ENCODE measurements around the gene BOLA3. TPM values are rescaled to one million over a fixed set of nuclear protein-coding genes. Genes with fewer than 3 reads are reported as not detected.

Gene BOLA3
- total and polyA plus RNA-seq, 2 donors (not counting 1 experiment from before 2014, with no cell fraction given): 6.5 to 8.5 TPM

DNA sequence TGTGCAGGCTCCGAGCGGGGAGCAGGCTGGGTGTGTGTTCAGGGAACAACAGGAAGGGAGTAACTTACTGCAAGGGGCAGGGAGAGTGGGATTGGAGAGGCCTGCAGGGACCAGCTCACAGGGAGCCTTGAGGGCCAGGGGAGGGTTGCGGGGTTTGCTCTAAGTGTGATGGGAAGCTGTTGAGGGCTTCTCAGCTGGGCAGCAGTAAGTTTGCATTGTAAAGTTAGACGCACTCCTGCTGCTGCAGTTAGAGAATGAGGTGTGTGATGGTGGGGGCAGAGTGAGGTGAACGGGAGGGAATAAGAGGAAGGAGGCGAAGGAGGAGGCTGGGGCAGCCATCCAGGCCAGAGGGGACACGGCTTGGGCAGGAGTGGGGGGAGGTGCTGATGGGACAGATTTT is 53.4 kb downstream of the BOLA3 start:
- Histone ChIP-seq H3K4me2 (replicated peaks; ENCODE audit: low read depth, low read length, poor library complexity, severe bottlenecking) (no peak overlapping the region), H4K20me1 (ENCODE audit: control insufficient read depth, insufficient read depth, low read length, poor library complexity, severe bottlenecking) (no peaks in the 10 kb centered on the region), H3K27ac (ENCODE audit: low read length in 2 of 2) (no peak overlapping the region), H3K4me1 (ENCODE audit: control insufficient read depth in 2 of 2, insufficient read depth in 2 of 2, low read length in 2 of 2) (no peaks in the 10 kb centered on the region), H3K79me2 (ENCODE audit: control insufficient read depth, insufficient read depth, low read length) (no peaks in the 10 kb centered on the region), H3K9ac (ENCODE audit: low read length) (no peak overlapping the region), H2AFZ (ENCODE audit: insufficient read depth, low read depth, low read length, poor library complexity, severe bottlenecking) (no peak overlapping the region), H3K4me3 (ENCODE audit: control extremely low read depth in 1 of 5, extremely low read depth in 1 of 5, insufficient read depth in 1 of 5, low read depth in 2 of 5, low read length in 4 of 5) (no peak overlapping the region), H3K9me3 (ENCODE audit: control extremely low read depth in 1 of 3, control insufficient read depth in 2 of 3, insufficient read depth in 1 of 3, low read length in 2 of 3) (no peaks in the 10 kb centered on the region), H3K27me3 (replicated peaks in 1 of 4; ENCODE audit: control extremely low read depth in 1 of 4, control insufficient read depth in 3 of 4, insufficient read depth in 4 of 4, low read length in 3 of 4) (no peaks in the 10 kb centered on the region), H3K36me3 (replicated peaks in 1 of 2; ENCODE audit: control extremely low read depth in 1 of 2, control insufficient read depth in 1 of 2, extremely low read depth in 1 of 2, insufficient read depth in 2 of 2, low read length in 1 of 2) (peaks cover 1 to 70% of the 10 kb centered on the region in 2 experiments)
- WGBS (ENCODE audit: insufficient coverage): 97% methylated on average over 7 of the region's 7 CpGs
- H3K4me1 Mint-ChIP-seq: no peaks in the 10 kb centered on the region
- no peak overlapping the region for H3K27ac Mint-ChIP-seq
- no peak overlapping the region for H3K4me3 Mint-ChIP-seq
- ChIA-PET CTCF (no interaction called here), POLR2A (no interaction called here)
- intact Hi-C loops (cut with micrococcal nuclease): no loop called here
- no peaks in the 10 kb centered on the region for H3K27me3 Mint-ChIP-seq
- TF ChIP-seq, protein P1, sequence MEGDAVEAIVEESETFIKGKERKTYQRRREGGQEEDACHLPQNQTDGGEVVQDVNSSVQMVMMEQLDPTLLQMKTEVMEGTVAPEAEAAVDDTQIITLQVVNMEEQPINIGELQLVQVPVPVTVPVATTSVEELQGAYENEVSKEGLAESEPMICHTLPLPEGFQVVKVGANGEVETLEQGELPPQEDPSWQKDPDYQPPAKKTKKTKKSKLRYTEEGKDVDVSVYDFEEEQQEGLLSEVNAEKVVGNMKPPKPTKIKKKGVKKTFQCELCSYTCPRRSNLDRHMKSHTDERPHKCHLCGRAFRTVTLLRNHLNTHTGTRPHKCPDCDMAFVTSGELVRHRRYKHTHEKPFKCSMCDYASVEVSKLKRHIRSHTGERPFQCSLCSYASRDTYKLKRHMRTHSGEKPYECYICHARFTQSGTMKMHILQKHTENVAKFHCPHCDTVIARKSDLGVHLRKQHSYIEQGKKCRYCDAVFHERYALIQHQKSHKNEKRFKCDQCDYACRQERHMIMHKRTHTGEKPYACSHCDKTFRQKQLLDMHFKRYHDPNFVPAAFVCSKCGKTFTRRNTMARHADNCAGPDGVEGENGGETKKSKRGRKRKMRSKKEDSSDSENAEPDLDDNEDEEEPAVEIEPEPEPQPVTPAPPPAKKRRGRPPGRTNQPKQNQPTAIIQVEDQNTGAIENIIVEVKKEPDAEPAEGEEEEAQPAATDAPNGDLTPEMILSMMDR (IDR thresholded peaks at IDR 0.05): no peak
- TF ChIP-seq EZH2 (IDR thresholded peaks at IDR 0.05; ENCODE audit: borderline replicate concordance, insufficient read depth, low read depth, low read length, poor library complexity, severe bottlenecking): no peak
- no peak for ATAC-seq (ENCODE audit: low read depth)
- DNase-seq: no peak
- H3K9me3 Mint-ChIP-seq (ENCODE audit: insufficient read depth): no peaks in the 10 kb centered on the region

DNA sequence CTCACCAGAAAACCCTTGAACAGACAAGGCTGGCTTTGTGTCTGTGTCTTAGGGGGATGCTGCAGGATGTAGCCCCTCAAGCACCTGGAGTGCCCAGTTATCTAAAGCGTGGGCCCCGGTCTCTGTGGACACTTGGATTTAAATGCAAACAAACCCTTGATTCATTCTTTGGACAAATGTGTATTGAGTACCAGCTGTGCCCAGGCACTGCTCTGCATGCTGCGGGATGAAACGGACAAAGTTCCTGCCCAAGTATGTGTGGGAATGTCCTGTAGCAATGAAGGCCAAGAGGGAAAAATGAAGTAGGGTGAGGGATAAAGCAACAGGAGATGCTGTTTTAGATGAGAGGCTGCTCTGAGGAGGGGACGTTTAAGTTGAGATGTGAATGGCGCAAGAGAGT is 53.9 kb downstream of the BOLA3 start:
- no peaks in the 10 kb centered on the region for H3K9me3 ChIP-seq (ENCODE audit: control extremely low read depth in 1 of 3, control insufficient read depth in 2 of 3, insufficient read depth in 1 of 3, low read length in 2 of 3)
- no peak overlapping the region for H3K4me3 Mint-ChIP-seq
- 100% methylated on average over 6 of the region's 6 CpGs for WGBS (ENCODE audit: insufficient coverage)
- no peaks in the 10 kb centered on the region for H3K27me3 ChIP-seq (replicated peaks in 1 of 4; ENCODE audit: control extremely low read depth in 1 of 4, control insufficient read depth in 3 of 4, insufficient read depth in 4 of 4, low read length in 3 of 4)
- H3K4me1 Mint-ChIP-seq: no peaks in the 10 kb centered on the region
- no peak overlapping the region for H3K4me3 ChIP-seq (ENCODE audit: control extremely low read depth in 1 of 5, extremely low read depth in 1 of 5, insufficient read depth in 1 of 5, low read depth in 2 of 5, low read length in 4 of 5)
- no peak for ATAC-seq (ENCODE audit: low read depth)
- no peaks in the 10 kb centered on the region for H4K20me1 ChIP-seq (ENCODE audit: control insufficient read depth, insufficient read depth, low read length, poor library complexity, severe bottlenecking)
- peaks cover 1 to 71% of the 10 kb centered on the region in 2 experiments for H3K36me3 ChIP-seq (replicated peaks in 1 of 2; ENCODE audit: control extremely low read depth in 1 of 2, control insufficient read depth in 1 of 2, extremely low read depth in 1 of 2, insufficient read depth in 2 of 2, low read length in 1 of 2)
- ChIA-PET CTCF (interaction anchor here (0.5 kb wide), 1 partner anchor 127 kb away, joined by 4 read pairs; no protein-coding TSS in a partner anchor), POLR2A (no interaction called here)
- H3K79me2 ChIP-seq (ENCODE audit: control insufficient read depth, insufficient read depth, low read length): no peaks in the 10 kb centered on the region
- no peak overlapping the region for H3K4me2 ChIP-seq (replicated peaks; ENCODE audit: low read depth, low read length, poor library complexity, severe bottlenecking)
- H3K27me3 Mint-ChIP-seq: no peaks in the 10 kb centered on the region
- intact Hi-C loops (cut with micrococcal nuclease): no loop called here
- no peak for DNase-seq
- no peaks in the 10 kb centered on the region for H3K9me3 Mint-ChIP-seq (ENCODE audit: insufficient read depth)
- no peak overlapping the region for H3K9ac ChIP-seq (ENCODE audit: low read length)
- H3K27ac ChIP-seq (ENCODE audit: low read length in 2 of 2): no peak overlapping the region
- H3K27ac Mint-ChIP-seq: no peak overlapping the region
- H3K4me1 ChIP-seq (ENCODE audit: control insufficient read depth in 2 of 2, insufficient read depth in 2 of 2, low read length in 2 of 2): no peaks in the 10 kb centered on the region
- no peak overlapping the region for H2AFZ ChIP-seq (ENCODE audit: insufficient read depth, low read depth, low read length, poor library complexity, severe bottlenecking)
- no peak for TF ChIP-seq EZH2 (IDR thresholded peaks at IDR 0.05; ENCODE audit: borderline replicate concordance, insufficient read depth, low read depth, low read length, poor library complexity, severe bottlenecking)
- TF ChIP-seq, protein P1 (IDR thresholded peaks at IDR 0.05): no peak
